ENCODE measurements around the gene DMD. TPM values are rescaled to one million over a fixed set of nuclear protein-coding genes. Genes with fewer than 3 reads are reported as not detected.

DMD gene
- total RNA-seq, 1 experiment from 2014 or later = 2.2 TPM

DNA sequence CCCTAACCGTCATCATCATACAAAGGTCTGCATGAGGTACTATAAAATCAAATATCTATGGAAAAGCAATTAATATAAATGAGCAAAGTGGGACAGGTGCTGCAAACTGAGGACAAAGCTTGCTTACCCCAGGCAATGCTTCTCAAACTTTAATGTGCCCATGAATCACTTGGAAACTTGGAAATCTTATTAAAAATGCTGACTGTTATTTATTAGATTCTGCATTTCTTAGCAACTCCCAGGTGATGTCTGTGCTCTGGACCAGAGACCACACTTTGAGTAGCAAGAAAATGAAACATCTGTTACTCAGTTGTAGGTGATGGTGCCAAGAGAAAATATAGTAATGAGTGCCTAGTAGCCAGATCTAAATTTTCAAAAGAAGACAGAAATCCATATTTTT is 1249.1 kb downstream of the DMD start:
- no peak for DNase-seq (ENCODE audit: low read depth, low spot score)
- intact Hi-C loops (cut with micrococcal nuclease; ENCODE audit: unreplicated experiment) (no loop called here), in situ Hi-C loops (cut with HindIII; ENCODE audit: low pct_unique_long_range_greater_than_20kb, low sequenced_read_pairs) (no loop called here)
- Histone ChIP-seq H3K4me1 (ENCODE audit: control insufficient read depth, insufficient read depth, low read length) (no peaks in the 10 kb centered on the region), H3K27ac (ENCODE audit: low read length) (no peak overlapping the region), H3K36me3 (ENCODE audit: control insufficient read depth, insufficient read depth, low read length) (no peaks in the 10 kb centered on the region), H3K4me3 (ENCODE audit: low read depth in 2 of 2, low read length in 2 of 2) (no peak overlapping the region), H3K27me3 (ENCODE audit: control insufficient read depth, insufficient read depth, low read length) (no peaks in the 10 kb centered on the region), H3K9me3 (ENCODE audit: control insufficient read depth, insufficient read depth, low read depth, low read length) (no peaks in the 10 kb centered on the region)
- CTCF ChIA-PET = no interaction called here
- no peak for ATAC-seq
- BruUV-seq (replicated peaks) = no TSS peak
- no peak for TF ChIP-seq SIN3A (IDR thresholded peaks at IDR 0.05; ENCODE audit: borderline replicate concordance, insufficient read depth, low read depth, low read length)
- TF ChIP-seq, protein P1, sequence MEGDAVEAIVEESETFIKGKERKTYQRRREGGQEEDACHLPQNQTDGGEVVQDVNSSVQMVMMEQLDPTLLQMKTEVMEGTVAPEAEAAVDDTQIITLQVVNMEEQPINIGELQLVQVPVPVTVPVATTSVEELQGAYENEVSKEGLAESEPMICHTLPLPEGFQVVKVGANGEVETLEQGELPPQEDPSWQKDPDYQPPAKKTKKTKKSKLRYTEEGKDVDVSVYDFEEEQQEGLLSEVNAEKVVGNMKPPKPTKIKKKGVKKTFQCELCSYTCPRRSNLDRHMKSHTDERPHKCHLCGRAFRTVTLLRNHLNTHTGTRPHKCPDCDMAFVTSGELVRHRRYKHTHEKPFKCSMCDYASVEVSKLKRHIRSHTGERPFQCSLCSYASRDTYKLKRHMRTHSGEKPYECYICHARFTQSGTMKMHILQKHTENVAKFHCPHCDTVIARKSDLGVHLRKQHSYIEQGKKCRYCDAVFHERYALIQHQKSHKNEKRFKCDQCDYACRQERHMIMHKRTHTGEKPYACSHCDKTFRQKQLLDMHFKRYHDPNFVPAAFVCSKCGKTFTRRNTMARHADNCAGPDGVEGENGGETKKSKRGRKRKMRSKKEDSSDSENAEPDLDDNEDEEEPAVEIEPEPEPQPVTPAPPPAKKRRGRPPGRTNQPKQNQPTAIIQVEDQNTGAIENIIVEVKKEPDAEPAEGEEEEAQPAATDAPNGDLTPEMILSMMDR (IDR thresholded peaks at IDR 0.05) = no peak
- TF ChIP-seq, protein P2, sequence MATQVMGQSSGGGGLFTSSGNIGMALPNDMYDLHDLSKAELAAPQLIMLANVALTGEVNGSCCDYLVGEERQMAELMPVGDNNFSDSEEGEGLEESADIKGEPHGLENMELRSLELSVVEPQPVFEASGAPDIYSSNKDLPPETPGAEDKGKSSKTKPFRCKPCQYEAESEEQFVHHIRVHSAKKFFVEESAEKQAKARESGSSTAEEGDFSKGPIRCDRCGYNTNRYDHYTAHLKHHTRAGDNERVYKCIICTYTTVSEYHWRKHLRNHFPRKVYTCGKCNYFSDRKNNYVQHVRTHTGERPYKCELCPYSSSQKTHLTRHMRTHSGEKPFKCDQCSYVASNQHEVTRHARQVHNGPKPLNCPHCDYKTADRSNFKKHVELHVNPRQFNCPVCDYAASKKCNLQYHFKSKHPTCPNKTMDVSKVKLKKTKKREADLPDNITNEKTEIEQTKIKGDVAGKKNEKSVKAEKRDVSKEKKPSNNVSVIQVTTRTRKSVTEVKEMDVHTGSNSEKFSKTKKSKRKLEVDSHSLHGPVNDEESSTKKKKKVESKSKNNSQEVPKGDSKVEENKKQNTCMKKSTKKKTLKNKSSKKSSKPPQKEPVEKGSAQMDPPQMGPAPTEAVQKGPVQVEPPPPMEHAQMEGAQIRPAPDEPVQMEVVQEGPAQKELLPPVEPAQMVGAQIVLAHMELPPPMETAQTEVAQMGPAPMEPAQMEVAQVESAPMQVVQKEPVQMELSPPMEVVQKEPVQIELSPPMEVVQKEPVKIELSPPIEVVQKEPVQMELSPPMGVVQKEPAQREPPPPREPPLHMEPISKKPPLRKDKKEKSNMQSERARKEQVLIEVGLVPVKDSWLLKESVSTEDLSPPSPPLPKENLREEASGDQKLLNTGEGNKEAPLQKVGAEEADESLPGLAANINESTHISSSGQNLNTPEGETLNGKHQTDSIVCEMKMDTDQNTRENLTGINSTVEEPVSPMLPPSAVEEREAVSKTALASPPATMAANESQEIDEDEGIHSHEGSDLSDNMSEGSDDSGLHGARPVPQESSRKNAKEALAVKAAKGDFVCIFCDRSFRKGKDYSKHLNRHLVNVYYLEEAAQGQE (IDR thresholded peaks at IDR 0.05; ENCODE audit: insufficient read depth in 1 of 2, low read depth in 2 of 2, low read length in 1 of 2) = no peak
- TF ChIP-seq TCF7L2 (IDR thresholded peaks at IDR 0.05; ENCODE audit: low read depth, low read length) = no peak
- no peak for TF ChIP-seq POLR2AphosphoS5 (IDR thresholded peaks at IDR 0.05; ENCODE audit: low read depth, low read length)
- POLR2A ChIA-PET = no interaction called here

DNA sequence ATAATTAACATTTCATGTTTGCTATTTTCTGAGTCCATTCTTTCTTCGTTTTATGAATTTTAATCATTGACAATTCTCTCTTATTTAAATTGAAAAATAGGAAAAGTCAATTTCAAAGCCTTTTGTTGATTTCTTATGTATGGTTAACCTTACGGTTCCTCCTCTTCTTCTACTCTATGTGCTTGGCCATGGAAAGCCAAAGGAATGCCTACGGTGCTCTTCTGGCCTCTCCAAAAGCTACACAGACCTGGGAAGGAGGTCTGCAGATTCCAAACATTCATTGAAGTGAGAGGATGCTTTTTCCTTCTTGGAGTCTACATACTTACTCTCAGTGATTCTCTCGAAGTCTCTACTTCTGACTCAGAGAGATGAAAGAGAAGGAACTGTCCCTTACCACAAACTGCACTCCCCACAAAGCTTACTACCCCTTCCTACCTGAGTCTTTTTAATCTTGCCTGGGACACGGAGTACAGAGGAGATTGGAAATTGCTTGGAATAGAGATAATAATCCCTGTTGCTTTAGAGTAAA is 1276.4 kb downstream of the DMD start:
- no peak overlapping the region for H3K27ac ChIP-seq (ENCODE audit: low read length)
- in situ Hi-C loops (cut with HindIII; ENCODE audit: low pct_unique_long_range_greater_than_20kb, low sequenced_read_pairs) = no loop called here
- ChIA-PET POLR2A (no interaction called here), CTCF (no interaction called here)
- H3K36me3 ChIP-seq (ENCODE audit: control insufficient read depth, insufficient read depth, low read length) = no peaks in the 10 kb centered on the region
- BruUV-seq (replicated peaks) = no TSS peak
- intact Hi-C loops (cut with micrococcal nuclease; ENCODE audit: unreplicated experiment) = no loop called here
- DNase-seq (ENCODE audit: low read depth, low spot score) (no peak), ATAC-seq (no peak)
- TF ChIP-seq SIN3A (IDR thresholded peaks at IDR 0.05; ENCODE audit: borderline replicate concordance, insufficient read depth, low read depth, low read length) (no peak), POLR2AphosphoS5 (IDR thresholded peaks at IDR 0.05; ENCODE audit: low read depth, low read length) (no peak), TCF7L2 (IDR thresholded peaks at IDR 0.05; ENCODE audit: low read depth, low read length) (no peak)
- TF ChIP-seq, protein P1 (IDR thresholded peaks at IDR 0.05) = no peak
- TF ChIP-seq, protein P2 (IDR thresholded peaks at IDR 0.05; ENCODE audit: insufficient read depth in 1 of 2, low read depth in 2 of 2, low read length in 1 of 2) = no peak
- no peaks in the 10 kb centered on the region for H3K27me3 ChIP-seq (ENCODE audit: control insufficient read depth, insufficient read depth, low read length)
- H3K9me3 ChIP-seq (ENCODE audit: control insufficient read depth, insufficient read depth, low read depth, low read length) = no peaks in the 10 kb centered on the region
- no peak overlapping the region for H3K4me3 ChIP-seq (ENCODE audit: low read depth in 2 of 2, low read length in 2 of 2)
- H3K4me1 ChIP-seq (ENCODE audit: control insufficient read depth, insufficient read depth, low read length) = no peaks in the 10 kb centered on the region

Measured in Panc1 (cell line).